Activated CD8-positive, alpha-beta memory T cell treated with anti-CD3 and anti-CD28 coated beads for 36 hours (primary cell): Measurements from ENCODE around the gene SETBP1. TPM values are rescaled to one million over a fixed set of nuclear protein-coding genes. Genes with fewer than 3 reads are reported as not detected.

Experiments used
- CTCF ChIA-PET: fragments of 350-600 bp; sonication (Branson Sonifier 250); formaldehyde crosslinking; loops from one replicate; lab custom pipeline; 2021; ENCODE audit warnings: antibody characterized with exemption; lab: Charles Lee
- POLR2A ChIA-PET: fragments of 350-600 bp; sonication (Branson Sonifier 250); formaldehyde crosslinking; loops from one replicate; lab custom pipeline; 2021; ENCODE audit warnings: antibody characterized with exemption; lab: Charles Lee
- total RNA-seq, 2 experiments: library from RNA; stranded (reverse); gene quantifications; one replicate each; pipeline ENCODE4 v1.2.3, GENCODE V29; 2021

SETBP1 gene
- total RNA-seq, 2 experiments from 2014 or later: 17.3 to 18.4 TPM

- POLR2A ChIA-PET: no interaction called here
- CTCF ChIA-PET: no interaction called here
Observed at GRCh38 chr18:44771956-44772917, 91.5 kb downstream of the SETBP1 start.

DNA sequence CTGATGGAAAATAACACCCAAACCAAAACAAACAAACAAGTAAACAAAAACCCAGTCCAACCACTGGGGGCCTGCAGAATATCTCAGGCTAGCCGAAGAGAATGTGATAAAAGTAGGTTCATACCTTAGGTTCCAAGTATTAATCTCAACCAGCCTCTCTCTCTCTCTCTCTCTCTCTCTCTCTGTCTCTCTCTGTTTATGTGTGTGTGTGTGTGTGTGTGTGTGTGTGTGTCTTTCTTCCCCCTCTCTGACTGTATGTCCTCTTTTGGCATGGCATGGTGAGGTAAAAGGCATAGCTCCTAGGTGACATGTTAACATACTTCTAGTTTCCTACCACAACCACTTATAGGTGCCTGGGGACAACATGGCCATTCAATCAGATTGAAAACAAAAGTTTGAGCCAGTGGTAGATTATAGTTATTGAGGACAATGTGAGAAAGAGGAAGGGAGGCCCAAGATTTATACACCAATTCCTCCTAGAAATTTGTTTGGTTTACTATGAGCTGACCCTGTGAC lies 93.0 kb downstream of the SETBP1 start:
- POLR2A ChIA-PET: no interaction called here
- CTCF ChIA-PET: interaction anchor here (1.0 kb wide), 1 partner anchor 104 kb away, joined by 3 read pairs; no protein-coding TSS in a partner anchor

DNA sequence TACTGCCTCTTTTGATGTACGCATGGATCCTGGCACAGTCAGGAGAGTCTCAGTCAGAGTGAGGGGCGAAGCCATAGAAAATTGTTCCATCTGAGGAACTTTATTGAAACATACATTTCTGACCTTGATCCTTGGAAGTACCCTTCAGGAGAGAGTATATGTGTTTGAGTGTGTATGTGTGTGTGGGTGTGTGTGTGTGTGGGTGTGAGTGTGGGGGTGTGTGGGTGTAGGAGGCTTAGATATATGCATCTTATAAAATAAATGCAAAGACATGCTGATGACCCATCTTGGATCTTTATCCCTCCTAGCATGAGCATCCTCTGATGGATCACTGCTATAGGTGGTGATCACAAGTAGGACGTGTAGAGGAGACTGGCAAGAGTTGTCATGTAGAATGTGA lies 93.5 kb downstream of the SETBP1 start:
- POLR2A ChIA-PET: no interaction called here
- CTCF ChIA-PET: interaction anchor here (1.0 kb wide), 1 partner anchor 105 kb away, joined by 3 read pairs; no protein-coding TSS in a partner anchor

- POLR2A ChIA-PET: no interaction called here
Observed at GRCh38 chr18:44777457-44778192, 96.9 kb downstream of the SETBP1 start.

GRCh38 chr18:44778788-44779187 lies 98.1 kb downstream of the SETBP1 start:
- ChIA-PET POLR2A (no interaction called here), CTCF (interaction anchor here (0.7 kb wide), 1 partner anchor 49 kb away, joined by 3 read pairs; no protein-coding TSS in a partner anchor)

More at GRCh38 chr18:44777457-44778192, 96.9 kb downstream of the SETBP1 start:
- CTCF ChIA-PET: no interaction called here

GRCh38 chr18:44779753-44780292 lies 99.1 kb downstream of the SETBP1 start:
- ChIA-PET POLR2A (no interaction called here), CTCF (no interaction called here)

DNA sequence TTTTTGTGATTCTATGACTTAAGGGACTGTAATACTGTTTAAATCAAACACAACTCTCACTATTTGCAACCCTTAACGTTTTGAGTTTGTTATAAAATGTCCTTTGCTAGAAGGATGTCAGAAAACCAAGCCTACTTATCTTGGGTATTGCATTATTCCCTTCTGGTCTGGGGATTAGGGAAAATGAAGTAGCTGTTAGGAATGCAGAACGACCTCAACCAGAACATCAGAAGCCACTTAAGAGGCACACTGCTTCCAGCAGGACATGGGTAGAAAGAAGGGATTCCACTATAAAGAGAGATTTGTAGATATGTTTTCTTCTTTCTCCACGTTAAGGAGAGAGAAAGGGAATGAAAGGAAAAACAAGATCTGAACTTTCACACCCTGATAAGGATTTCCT lies 101.2 kb downstream of the SETBP1 start:
- ChIA-PET CTCF (no interaction called here), POLR2A (no interaction called here)

- ChIA-PET CTCF (no interaction called here), POLR2A (interaction anchor here (0.6 kb wide), 1 partner anchor 53 kb away, joined by 3 read pairs; no protein-coding TSS in a partner anchor)
Observed at GRCh38 chr18:44782617-44783016, 101.9 kb downstream of the SETBP1 start.

- ChIA-PET POLR2A (no interaction called here), CTCF (no interaction called here)
Observed at GRCh38 chr18:44783371-44783770, 102.7 kb downstream of the SETBP1 start.

- CTCF ChIA-PET: interaction anchor here (1.3 kb wide), 1 partner anchor 24 kb away, joined by 3 read pairs; no protein-coding TSS in a partner anchor
- POLR2A ChIA-PET: no interaction called here
Observed at GRCh38 chr18:44786257-44786656, 105.6 kb downstream of the SETBP1 start.

DNA sequence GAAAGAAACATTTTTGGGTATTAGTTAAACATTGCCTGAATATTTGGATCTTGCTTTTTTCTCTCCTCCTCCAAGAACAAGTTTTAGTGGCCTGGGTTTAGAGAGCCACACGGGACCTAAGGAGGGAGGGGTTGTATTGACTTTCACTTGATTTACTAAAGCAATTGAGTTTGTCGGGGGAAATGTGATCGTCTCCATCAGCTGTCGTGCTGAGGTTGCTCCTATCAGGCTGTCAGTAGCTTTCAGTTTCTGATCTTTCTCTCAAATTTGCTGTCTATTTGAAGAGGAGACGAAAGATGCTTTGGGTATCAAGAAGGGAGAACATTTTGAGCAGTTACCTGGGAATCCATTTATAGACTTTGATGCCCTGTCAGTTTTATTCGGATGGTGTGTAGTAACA lies 106.0 kb downstream of the SETBP1 start:
- CTCF ChIA-PET: interaction anchor here (1.3 kb wide), 1 partner anchor 25 kb away, joined by 3 read pairs; no protein-coding TSS in a partner anchor

DNA sequence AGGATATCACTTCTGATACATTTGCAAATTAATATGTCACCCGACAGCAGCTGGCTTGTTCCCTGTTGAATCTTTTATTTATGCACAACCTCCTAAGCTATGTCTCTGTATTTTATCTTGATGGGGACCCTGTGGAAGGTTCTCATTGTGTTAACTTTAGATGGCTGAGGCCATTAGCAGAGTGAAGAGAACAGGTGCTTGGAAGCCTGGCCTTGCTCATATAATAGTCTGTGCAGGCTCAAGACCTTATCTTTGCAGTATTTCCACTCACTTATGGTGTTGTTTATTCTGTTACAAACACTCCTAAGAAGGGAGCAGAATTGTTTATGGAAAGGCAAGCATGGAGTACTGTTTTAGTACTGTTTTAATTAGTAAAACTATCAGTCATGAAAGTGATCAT lies 107.6 kb downstream of the SETBP1 start:
- ChIA-PET POLR2A (no interaction called here), CTCF (no interaction called here)

More for the DNA sequence above, 106.0 kb downstream of the SETBP1 start:
- POLR2A ChIA-PET: no interaction called here

DNA sequence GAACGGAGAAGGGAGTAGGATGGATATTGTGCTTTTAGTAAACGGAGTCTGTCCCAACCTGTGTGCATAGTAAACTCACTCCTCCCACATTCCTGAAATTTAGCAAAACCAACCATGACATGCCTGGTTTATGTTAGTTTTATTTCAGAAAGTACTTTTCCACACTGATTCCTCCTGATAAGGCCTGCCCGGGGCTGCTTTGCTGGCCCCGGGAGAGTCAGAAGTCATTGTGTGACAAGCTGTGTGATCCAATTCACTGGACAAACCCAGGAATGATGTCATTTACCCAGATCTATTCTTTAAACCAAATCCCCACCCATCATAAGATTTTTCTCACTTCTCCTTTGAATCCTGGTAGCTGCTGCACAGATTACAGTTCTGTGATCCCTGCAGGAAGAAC lies 109.0 kb downstream of the SETBP1 start:
- ChIA-PET POLR2A (no interaction called here), CTCF (no interaction called here)

- ChIA-PET POLR2A (no interaction called here), CTCF (no interaction called here)
Observed at GRCh38 chr18:44790860-44791259, 110.2 kb downstream of the SETBP1 start.

DNA sequence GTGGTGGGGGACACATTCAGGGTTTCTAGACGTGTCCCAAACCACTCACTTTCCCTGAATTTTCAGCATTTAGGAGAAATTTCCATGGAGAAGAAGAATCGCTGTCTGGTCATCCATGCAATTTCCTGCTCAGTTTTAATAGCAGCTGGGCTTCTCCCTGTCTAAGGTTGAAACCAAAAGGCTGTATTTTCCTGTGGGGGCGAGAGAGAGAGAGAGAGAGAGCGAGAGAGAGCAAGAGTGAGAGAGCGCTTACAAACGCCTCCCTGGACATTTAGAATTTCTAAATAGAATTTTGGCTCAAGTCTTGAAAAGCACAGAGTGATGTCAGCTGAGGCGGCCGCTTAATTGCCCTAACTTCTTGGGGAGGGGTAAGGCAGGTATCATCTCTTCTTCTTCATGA lies 110.8 kb downstream of the SETBP1 start:
- ChIA-PET CTCF (no interaction called here), POLR2A (no interaction called here)

DNA sequence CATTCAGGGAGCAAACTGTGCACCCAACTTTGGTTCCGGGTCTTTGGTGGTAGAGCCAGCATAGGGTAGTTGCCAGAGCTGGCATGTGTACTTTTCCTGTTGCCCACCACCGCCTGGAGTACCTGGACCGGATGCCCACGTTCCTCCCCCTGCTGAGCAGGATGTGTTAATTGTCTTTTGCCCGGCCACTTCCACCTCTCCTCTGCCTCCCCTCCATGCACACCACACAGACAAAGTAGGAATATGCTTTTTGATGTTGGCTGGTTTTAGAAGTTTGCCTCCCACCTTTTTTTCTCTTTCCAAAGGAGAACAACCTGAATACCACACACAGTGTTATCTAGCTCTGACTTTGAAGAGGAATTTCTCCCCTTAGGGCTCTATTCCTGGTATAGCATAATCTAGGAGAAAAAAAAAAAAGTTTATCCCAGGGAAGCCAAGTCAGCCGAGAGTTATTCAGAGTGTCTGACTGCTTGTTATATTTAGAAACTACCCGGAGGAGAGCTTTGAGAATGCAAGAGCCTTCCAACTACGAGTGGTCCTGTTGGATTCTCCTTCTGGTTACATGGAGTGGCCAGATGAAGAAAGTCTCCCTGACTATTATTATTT lies 111.9 kb downstream of the SETBP1 start:
- POLR2A ChIA-PET: interaction anchor here (0.5 kb wide), 1 partner anchor 113 kb away, joined by 3 read pairs; no protein-coding TSS in a partner anchor
- CTCF ChIA-PET: interaction anchor here (0.6 to 0.8 kb wide), 2 partner anchors 16 to 85 kb away, joined by 3 read pairs; no protein-coding TSS in a partner anchor

- ChIA-PET POLR2A (no interaction called here), CTCF (interaction anchor here (0.6 to 0.8 kb wide), 2 partner anchors 15 to 85 kb away, joined by 3 read pairs; no protein-coding TSS in a partner anchor)
Observed at GRCh38 chr18:44793194-44793593, 112.5 kb downstream of the SETBP1 start.

DNA sequence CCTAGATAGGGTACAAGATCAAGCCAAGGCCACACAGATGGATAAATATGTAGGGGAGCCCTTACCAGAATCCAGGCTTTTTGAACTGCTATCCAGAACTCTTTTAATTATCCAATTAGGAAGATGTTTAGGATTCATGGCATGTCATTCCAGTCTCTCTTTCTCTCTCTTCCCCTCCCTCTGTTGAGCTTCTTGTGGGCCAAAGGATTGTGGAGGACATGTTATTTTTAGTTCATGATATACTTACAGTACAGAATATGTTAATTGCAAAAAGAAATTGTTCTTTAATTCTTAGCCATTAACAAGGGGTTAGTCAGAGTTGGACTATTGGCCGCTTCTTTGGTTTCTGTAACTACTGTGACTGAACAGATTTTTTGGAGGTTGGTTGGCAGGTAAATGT lies 113.0 kb downstream of the SETBP1 start:
- POLR2A ChIA-PET: no interaction called here

GRCh38 chr18:44795241-44795640 lies 114.6 kb downstream of the SETBP1 start:
- ChIA-PET POLR2A (no interaction called here), CTCF (interaction anchor here (0.6 to 1.0 kb wide), 2 partner anchors 36 to 92 kb away, joined by 3 read pairs; no protein-coding TSS in a partner anchor)

More for the DNA sequence above, 113.0 kb downstream of the SETBP1 start:
- CTCF ChIA-PET: no interaction called here
